ENCODE data around the gene MCF2L. TPM values are rescaled to one million over a fixed set of nuclear protein-coding genes. Genes with fewer than 3 reads are reported as not detected.

MCF2L gene
- total RNA-seq, 1 donor from 2014 or later: 40.4 TPM

DNA sequence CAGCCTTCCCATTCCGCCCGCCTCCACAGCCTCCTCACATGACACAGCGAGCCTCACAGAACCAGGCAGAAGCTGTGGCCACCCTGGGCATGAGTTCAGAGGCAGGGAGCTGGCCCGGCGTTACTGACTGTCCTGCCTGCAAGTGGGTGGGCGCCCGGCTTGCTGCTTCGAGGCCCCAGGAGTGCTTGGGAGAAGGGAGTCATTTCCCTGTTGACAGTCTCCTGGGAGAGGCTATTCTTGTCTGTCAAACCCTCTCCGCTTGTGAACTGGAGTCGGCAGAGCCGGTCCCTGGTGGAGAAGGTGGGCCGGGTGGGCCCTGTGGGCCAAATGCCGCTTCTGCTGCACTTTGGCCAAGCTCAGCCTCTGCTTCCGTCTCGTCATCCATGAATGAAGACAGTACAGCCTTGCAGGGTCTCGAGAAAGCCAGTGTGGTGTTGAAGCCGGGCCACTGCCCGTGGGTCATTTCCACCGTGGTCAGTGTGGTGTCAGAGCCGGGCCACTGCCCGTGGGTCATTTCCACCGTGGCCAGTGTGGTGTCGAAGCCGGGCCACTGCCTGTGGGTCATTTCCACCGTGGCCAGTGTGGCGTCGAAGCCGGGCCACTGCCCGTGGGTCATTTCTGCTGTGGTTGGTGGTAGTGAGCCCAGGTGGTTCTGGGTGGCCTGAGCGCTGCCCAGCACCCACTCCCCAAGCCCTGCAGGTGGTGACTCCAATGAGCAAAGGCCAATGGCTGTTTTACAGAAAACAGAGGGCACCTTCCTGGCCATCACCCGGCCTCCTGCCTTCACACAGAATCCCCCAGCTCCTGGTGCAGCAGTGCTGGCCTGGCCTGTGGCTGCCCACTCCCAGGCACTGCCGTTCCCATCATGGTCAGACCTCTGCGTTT lies 123.1 kb downstream of the MCF2L start:
- Mint-ChIP-seq H3K36me3 (peaks cover 5% of the 10 kb centered on the region), H3K4me3 (no peak overlapping the region), H3K9me3 (no peaks in the 10 kb centered on the region), H3K27me3 (ENCODE audit: insufficient read depth, low read depth) (peaks cover 4% of the 10 kb centered on the region), H3K27ac (no peak overlapping the region), H3K4me1 (peaks cover 9% of the 10 kb centered on the region)
- H3K4me3 ChIP-seq: no peak overlapping the region
- no peak overlapping the region for H3K27ac ChIP-seq
- no peak overlapping the region for H3K4me2 ChIP-seq
- H4K20me1 ChIP-seq (ENCODE audit: low read depth): no peaks in the 10 kb centered on the region
- H3K9me3 ChIP-seq (ENCODE audit: low read depth): no peaks in the 10 kb centered on the region
- H2AFZ ChIP-seq (replicated peaks): no peak overlapping the region
- H3K9ac ChIP-seq: no peak overlapping the region
- H3K79me2 ChIP-seq (ENCODE audit: low read depth): no peaks in the 10 kb centered on the region
- H3K27me3 ChIP-seq: no peaks in the 10 kb centered on the region
- no peaks in the 10 kb centered on the region for H3K4me1 ChIP-seq
- DNase-seq (ENCODE audit: low spot score): no peak
- no peaks in the 10 kb centered on the region for H3F3A ChIP-seq (ENCODE audit: low read depth)
- no peaks in the 10 kb centered on the region for H3K36me3 ChIP-seq
- no peak for TF ChIP-seq EZH2 (IDR thresholded peaks at IDR 0.05)
- no peak for TF ChIP-seq EZH2phosphoT487 (IDR thresholded peaks at IDR 0.05)
- no peak for TF ChIP-seq CTCF (IDR thresholded peaks at IDR 0.05)

DNA sequence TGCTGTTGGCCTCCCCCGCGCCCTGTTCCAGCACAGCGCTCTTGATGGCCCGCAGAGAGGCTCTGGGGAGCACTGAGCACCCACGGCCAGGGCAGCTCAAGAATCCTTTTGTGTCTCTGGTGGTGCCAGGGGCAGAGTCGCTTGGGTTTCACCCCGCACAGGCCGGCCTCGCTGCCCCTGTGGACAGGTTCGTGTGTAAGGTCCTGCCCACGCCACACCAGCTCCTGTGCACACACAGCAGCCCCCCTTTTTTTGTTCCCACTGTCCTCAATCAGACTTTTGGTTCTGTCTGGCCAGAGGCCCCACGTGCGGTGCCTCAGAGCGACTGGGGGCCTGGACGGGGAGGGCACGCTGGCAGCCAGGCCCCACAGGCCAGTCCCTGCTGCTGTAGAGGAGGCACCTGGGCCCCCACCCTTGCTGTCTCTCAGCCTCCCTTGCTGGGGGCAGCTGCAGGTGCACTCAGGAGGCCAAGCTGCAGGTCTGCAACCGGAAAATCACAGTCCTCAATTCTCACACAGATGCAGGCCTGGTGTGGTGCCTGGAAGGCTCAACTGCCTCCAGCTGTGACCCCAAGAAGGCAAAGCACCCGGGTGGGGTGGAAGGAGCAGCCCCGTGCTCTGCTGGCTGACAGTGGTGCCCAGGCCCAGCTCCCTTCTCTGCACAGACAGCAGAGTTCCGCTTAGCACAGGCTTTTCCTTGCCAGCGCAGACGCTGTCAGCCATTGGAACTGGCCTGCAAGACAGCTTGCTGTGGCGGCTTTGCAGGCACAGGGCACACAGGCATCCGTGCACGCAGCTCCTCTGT lies 124.0 kb downstream of the MCF2L start:
- H3K4me3 Mint-ChIP-seq: no peak overlapping the region
- H3K4me3 ChIP-seq: no peak overlapping the region
- H3K36me3 Mint-ChIP-seq: peaks cover 8% of the 10 kb centered on the region
- no peaks in the 10 kb centered on the region for H3K79me2 ChIP-seq (ENCODE audit: low read depth)
- no peaks in the 10 kb centered on the region for H3K27me3 Mint-ChIP-seq (ENCODE audit: insufficient read depth, low read depth)
- no peaks in the 10 kb centered on the region for H3F3A ChIP-seq (ENCODE audit: low read depth)
- no peak overlapping the region for H3K27ac Mint-ChIP-seq
- no peaks in the 10 kb centered on the region for H3K27me3 ChIP-seq
- no peaks in the 10 kb centered on the region for H4K20me1 ChIP-seq (ENCODE audit: low read depth)
- H3K4me1 ChIP-seq: no peaks in the 10 kb centered on the region
- H3K27ac ChIP-seq: no peak overlapping the region
- H3K9me3 Mint-ChIP-seq: no peaks in the 10 kb centered on the region
- H3K36me3 ChIP-seq: no peaks in the 10 kb centered on the region
- DNase-seq (ENCODE audit: low spot score): no peak
- no peak overlapping the region for H2AFZ ChIP-seq (replicated peaks)
- H3K4me2 ChIP-seq: no peak overlapping the region
- H3K9me3 ChIP-seq (ENCODE audit: low read depth): no peaks in the 10 kb centered on the region
- H3K4me1 Mint-ChIP-seq: peaks cover 12% of the 10 kb centered on the region
- TF ChIP-seq CTCF (IDR thresholded peaks at IDR 0.05): no peak
- no peak for TF ChIP-seq EZH2 (IDR thresholded peaks at IDR 0.05)
- TF ChIP-seq EZH2phosphoT487 (IDR thresholded peaks at IDR 0.05): no peak
- H3K9ac ChIP-seq: no peak overlapping the region

GRCh38 chr13:113093580-113094409 lies 124.8 kb downstream of the MCF2L start:
- Mint-ChIP-seq H3K36me3 (peaks cover 10% of the 10 kb centered on the region), H3K27ac (no peak overlapping the region), H3K27me3 (ENCODE audit: insufficient read depth, low read depth) (no peaks in the 10 kb centered on the region), H3K4me3 (no peak overlapping the region), H3K9me3 (no peaks in the 10 kb centered on the region), H3K4me1 (peaks cover 19% of the 10 kb centered on the region)
- TF ChIP-seq EZH2 (IDR thresholded peaks at IDR 0.05): no peak
- TF ChIP-seq EZH2phosphoT487 (IDR thresholded peaks at IDR 0.05): no peak
- TF ChIP-seq CTCF (IDR thresholded peaks at IDR 0.05): no peak
- Histone ChIP-seq H4K20me1 (ENCODE audit: low read depth) (no peaks in the 10 kb centered on the region), H3K27me3 (no peaks in the 10 kb centered on the region), H3K27ac (no peak overlapping the region), H3K9ac (no peak overlapping the region), H3K4me1 (no peaks in the 10 kb centered on the region), H3K4me2 (no peak overlapping the region), H2AFZ (replicated peaks) (no peak overlapping the region), H3K9me3 (ENCODE audit: low read depth) (no peaks in the 10 kb centered on the region), H3K36me3 (no peaks in the 10 kb centered on the region), H3K79me2 (ENCODE audit: low read depth) (no peaks in the 10 kb centered on the region), H3F3A (ENCODE audit: low read depth) (no peaks in the 10 kb centered on the region), H3K4me3 (no peak overlapping the region)
- no peak for DNase-seq (ENCODE audit: low spot score)
